Myocyte (in vitro differentiated cells): ENCODE data around the gene TRMT11. TPM values are rescaled to one million over a fixed set of nuclear protein-coding genes. Genes with fewer than 3 reads are reported as not detected.
"Not testable (repeated sequence)": the region's sequence is repeated elsewhere in the genome, so short reads cannot be mapped to it uniquely, and the experiment has no call there.

Experiments
- DNase-seq: peaks from one replicate; pipeline ENCODE4 v3.0.0-alpha.2; 2012; ENCODE audit warnings: low read depth
- total RNA-seq: library from RNA; depleted of rRNA; stranded (reverse); fragments of >200 nt; gene quantifications from 2 replicates; pipeline ENCODE4 v1.2.3, GENCODE V29; 2014

TRMT11 gene
- total RNA-seq, 1 donor from 2014 or later = 23.4 TPM

DNA sequence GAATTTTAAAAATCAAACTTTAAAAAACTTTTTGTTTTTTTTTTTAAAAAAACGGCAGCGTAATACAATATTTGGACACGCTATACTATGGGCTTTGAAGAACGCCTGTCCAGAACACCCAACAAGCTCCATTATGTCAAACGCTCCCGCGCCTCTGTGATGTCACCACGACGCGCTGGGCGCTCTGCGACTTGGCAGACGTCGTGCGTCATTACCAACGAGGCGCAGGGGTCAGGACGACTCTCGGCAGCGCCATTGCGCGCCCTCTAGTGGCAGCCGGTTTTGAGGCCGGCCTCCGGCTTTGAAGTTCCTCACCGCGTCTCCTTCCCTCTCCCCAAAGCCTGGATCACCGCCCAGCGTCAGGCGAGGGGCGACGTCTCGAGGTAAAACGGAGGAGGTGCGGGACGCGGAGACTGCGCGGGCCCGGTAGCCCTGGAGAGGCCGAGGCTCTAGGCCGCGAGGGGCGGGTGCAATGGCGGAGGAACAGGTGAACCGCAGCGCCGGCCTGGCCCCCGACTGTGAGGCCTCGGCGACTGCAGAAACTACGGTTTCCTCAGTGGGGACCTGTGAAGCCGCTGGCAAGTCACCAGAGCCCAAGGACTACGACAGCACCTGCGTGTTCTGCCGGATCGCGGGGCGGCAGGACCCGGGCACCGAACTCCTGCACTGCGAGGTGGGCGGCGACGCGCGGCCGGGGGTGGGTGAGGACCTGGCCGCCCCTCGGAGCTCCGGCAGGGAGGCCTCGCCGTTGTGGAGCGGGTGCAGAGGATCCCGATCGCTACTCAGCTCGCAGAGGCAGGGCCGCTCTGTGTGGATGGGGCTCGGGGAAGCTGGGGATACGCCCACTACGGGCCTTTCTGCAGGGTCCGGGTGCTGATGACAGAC lies 29.6 kb upstream of the TRMT11 start, which contains the start of gene HINT3:
TSS of gene HINT3 (plus strand) at position 265 of the 885 bp plus-strand sequence. CDS start at position 473, 208 bp downstream.
- DNase-seq = peak; percentile 97

DNA sequence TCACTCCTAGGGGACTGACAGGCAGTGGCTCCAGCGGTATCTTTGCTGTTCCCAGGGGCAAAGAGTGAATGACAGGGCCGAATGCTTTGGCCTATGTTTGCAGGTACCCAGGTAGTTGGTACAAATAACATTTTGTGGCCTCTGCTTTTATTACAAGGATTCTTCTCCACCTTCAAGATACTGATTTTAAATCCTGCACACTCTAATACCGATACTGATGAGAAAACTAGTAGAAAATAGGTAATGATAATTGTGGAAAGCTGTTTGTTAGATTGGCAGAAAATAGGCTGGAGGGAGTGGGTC lies 29.0 kb upstream of the TRMT11 start:
- no peak for DNase-seq

DNA sequence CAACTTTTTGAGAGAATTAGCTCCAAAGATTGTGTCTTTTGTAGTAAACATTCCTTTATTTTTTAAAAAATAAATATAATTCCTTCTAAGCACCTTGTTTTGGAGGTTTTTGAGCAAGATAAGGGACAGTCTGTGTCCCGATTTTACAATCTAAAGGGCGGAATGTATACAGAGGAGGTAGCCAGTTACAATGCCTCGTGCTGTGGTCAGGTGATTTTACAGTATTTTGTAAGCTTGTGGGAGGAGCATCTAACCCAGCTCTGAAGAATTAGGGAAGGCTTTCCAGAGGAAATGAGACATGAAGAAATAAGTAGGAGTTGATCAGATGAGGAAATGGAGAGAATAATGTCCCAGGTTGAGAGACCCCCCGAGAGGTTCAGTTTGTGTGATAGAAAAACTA lies 28.5 kb upstream of the TRMT11 start:
- DNase-seq = peak; percentile 25

DNA sequence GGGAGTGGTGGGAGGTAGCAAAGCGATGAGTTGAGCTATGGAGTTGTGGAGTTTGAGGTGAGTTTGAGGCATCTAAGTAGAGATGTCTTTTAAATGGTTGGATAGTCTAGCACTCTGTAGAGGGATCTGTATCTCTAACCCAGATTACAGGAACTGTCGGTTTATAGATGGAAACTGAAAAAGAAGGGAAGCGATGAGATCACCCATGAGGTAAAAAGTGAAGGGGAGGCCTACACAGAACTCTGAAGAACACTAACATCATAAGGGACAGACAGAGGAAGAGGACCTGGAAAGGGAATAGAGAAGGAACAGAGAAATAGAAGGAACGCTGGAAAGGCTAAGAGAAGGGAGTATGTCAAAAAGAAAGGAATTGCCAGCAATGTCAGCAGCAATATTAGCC lies 27.3 kb upstream of the TRMT11 start:
- no peak for DNase-seq

DNA sequence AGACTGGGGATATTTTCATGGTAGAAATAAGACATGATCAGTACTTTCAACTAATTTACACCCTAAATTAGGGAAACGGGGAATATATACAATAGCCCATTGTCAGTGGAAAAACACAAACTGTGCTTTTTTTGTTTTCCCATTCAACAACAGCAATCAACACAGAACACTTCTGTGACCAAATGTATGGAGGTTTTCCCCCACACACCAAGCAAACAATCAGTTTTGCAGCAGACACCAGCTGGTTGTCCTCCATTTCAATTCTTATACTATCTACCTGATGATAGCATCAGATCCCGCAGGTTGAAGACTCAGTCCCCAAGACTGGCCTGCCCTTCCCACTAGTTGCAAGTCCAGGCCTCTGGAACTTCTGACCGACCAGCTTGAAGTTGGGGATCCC lies 25.2 kb upstream of the TRMT11 start:
- no peak for DNase-seq

DNA sequence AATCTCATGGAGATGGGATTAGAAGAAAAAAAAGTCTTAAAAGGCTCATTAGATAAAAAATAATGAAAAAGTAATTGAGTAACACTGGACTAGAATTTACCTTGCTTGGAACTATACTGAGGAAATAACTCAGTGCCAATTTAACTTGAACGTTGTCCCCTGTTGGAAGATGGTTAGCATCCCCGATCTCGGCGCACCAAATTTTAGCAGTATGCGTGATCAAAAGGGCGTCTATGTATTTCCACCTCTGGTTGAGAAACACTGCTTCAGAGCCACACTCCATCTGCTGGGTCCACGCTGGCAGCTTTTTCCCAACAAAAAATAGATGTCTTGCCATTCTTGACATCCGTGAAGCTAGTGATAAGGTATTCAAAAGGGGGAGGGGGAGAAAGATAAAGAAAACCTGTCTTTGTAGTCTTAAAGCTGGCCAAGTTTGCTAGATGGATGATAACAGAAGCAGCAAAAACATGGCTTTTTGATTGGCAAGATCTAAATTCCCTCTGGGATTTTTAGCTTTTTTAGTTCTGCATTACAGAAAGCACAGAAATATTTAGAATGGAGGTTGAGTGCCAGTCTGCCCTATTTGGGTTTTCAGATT lies 23.3 kb upstream of the TRMT11 start:
- no peak for DNase-seq

DNA sequence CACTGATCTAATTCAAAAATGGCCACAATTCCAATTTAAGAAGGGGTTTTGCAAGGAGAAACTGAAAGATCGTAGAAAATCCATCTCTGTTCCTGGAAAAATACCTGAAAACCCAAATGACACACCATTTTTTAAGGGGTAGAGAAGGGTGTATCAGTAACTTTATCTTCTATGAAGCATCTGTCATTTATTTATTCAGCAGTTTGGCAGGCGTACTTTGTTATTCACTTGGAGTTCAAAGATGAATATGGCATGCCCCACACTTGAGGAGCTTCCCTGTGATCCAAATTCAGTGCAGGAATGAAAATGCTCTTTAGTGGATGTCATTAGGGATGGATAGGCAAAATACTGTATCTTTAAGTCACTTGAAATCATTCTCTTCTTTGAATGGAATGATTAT lies 22.5 kb upstream of the TRMT11 start:
- DNase-seq = no peak

DNA sequence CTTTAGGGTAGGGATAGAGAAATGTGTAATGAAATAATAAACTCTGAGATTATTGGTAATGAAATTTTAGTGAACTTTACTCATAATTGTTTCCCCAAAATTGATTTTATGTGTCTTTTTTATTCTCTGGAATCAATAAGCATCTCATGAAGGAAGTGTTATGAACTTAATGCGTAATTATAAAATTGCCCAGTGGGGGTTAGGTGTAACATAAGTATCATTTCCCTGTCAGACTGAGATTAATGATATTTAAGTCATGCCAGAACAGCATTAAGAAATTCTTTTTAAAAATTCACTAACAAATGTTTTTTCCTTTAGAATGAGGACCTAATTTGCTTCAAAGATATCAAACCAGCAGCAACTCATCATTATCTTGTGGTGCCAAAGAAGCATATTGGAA lies 19.8 kb upstream of the TRMT11 start:
- no peak for DNase-seq

DNA sequence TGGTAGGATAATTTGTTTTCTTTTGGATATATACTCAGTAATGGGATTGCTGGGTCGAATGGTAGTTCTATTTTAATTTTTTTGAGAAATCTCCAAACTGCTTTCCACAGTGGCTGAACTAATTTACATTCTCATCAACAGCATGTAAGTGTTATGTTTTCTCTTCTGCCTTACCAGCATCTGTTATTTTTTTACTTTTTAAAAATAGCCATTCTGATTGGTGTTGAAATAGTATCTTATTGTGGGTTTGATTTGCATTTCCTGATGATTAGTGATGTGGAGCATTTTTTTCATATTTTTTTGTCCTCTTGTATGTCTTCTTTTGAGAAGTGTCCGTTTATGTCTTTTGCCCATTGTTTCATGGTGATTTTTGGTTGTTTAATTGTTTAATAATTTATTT lies 17.8 kb upstream of the TRMT11 start:
- DNase-seq = no peak

DNA sequence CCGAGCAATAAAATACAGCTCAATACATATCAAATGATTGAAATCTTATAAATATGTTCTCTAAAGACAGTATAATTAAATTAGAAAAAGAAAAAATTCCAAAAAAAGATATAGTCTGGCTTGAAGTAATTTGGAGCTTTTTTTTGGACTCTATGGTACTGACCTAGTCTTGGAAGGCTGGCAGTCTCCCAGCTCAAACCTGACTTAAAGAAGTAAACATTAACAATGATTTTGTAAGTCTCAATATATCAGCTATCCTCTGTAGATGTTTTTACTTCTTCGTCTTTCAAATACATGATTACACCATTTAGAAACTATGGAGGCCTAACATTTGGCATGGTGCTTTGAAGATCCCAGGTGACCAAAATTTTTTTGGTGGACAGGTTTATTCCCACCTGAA lies 15.6 kb upstream of the TRMT11 start:
- DNase-seq = no peak

DNA sequence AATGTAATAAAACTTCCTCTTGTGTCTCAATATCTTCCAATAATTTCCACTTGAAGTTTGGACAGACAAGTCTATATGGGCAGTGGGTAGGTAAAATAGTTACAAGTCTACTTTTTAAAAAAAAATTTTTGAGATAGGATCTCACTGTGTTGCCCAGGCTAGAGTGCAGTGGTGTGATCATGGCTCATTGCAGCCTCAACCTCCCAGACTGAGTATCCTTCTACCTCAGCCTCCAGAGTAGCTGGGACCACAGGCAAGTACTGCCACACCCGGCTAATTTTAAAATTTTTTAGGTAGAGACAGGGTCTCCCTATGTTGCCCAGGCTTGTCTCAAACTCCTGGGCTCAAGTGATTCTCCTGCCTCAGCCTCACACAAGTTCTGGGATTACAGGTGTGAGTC lies 13.9 kb upstream of the TRMT11 start:
- DNase-seq = not testable (repeated sequence)

DNA sequence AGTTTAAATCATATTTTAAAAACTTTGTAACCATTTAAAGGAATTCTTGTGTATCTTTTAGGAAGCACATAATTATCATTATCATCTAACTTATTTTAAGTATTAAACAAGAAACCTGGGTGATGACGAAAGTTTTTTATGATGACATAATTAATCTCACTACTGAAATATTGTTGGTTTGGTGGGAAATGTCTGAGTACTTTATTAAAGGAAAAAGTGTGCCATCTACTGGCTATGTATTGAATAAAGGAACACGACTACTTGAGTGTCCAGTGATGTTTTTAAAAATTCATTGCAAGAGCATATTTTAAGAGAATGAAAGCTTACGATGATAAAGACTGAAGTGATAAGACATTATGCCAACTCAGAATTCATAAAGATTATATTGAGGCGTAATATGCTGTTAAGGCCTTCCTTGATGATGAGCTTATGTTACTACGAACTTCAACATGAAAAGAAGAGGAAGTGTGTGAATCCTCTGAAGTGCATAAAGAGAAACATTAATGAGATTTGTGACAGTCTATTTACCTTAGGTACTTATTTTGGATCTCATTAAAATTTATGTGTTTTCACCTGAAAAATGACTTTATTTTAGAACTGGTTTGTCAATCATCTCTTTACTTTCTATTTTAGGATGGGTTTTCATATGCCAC lies 12.0 kb upstream of the TRMT11 start:
- peak; percentile 69 for DNase-seq

DNA sequence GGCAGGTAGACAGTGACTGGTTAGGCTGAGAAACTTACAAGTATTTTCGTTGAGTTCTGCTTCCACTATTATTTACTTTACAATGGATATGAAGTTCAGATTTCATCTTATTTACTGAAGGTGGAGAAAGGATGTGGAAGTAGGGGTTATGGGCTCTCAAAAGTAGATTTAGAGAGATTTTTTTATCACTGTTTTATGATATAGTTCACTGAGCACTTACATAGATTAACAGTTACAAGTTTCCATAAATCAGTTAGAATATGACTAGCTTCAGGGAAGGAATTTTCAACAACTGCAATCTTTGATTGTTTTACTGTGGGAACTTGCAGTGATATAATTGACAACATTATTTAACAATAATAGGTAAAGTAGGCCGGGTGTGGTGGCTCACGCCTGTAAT lies 7.2 kb upstream of the TRMT11 start:
- DNase-seq = no peak

DNA sequence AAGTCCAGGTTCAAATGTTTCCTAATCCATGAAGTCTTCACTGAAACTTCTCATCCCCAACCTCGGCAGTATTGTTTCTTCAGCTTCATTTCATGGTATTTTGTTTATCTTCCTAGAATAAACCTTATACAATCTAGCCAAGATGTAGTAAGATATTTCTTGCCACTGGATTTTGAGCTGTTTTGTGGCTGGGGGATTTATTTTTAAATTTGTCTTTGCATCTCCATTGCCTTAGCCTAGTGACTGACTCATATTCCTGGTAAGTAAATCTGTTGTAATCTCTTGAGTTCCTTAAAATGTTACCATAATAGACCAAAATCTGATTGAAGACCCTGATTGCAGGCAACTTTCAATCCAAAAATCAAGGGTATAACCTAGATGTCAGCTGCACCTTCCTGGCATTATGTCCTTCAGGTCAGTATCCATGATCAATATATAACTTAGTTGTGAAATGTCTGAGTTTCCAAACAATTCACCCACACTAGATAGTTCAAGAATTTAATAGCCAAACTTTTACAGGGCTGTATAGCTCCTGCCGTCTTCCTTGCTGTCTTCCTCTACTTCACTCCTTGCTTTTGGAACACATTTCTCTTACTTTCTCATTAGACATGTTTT lies 4.7 kb upstream of the TRMT11 start:
- no peak for DNase-seq

DNA sequence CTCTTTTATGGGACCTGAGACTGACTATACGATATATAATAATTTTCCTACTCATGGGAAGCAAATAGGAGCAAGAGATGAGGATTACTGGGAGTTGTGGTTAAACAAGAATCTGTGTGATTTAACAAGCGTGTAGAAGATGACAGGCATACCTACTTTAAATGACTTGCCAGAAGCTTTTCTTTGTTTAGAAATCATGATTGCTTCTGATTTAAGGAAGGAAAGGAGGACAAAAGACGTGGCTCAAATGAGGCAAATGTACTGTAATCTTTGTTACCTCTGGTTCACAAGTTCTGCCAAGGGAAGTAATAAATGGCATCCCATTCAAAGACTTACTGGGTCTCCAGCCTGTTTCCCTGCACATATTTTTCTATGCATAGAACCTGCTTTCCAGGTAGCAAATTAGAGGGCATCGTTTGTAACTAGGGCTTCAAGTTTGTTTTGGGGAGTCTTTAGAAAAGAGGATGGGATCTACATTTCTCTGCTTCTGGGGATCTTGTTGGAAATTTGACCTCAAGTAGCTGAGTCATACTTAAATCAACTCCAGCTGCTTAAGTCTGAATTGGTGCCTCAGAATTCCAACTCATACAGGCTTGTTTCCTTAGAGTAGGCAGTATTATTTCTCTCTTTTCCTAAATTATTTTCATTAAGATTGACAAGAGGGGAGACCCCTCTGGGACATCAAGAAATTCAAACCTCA lies 2.9 kb upstream of the TRMT11 start:
- peak; percentile 65 for DNase-seq

DNA sequence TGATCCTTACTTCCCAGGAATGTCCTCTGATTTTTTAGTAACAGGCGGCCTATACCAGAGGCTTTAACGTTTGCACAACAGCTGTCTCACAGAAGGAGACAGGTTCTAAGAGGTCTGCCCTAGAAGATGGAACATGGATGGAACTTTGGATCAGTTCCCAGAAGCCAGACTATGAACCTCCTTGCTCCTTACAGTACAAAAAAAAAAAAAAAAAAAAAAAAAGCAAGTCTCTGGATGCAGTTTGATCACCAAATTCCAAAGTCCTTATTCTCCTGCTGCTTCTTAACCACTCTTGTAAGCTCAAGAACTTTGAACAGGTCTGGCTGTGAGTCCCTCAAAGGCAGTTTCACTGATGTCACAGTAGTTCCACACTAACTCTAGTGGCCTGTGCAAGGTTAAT lies 2.0 kb upstream of the TRMT11 start:
- peak; percentile 40 for DNase-seq

DNA sequence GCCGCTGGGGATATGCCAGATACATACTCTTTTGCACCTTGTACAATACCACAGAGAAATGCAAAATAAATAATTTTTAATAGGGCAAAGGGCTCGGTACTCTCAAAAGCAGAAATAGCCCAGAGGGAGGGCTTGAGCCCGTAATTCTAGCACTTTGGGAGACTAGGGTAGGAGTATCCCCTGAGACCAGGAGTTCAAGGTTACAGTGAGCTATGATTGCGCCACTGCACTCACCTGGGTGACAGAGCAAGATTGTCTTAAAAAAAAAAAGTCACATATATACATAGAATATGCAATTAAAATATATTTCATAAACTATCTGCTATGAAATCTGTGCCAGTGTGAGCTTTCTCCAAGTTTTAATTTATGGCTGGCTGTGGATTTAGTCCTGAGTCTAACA lies 818 bp upstream of the TRMT11 start:
- no peak for DNase-seq

DNA sequence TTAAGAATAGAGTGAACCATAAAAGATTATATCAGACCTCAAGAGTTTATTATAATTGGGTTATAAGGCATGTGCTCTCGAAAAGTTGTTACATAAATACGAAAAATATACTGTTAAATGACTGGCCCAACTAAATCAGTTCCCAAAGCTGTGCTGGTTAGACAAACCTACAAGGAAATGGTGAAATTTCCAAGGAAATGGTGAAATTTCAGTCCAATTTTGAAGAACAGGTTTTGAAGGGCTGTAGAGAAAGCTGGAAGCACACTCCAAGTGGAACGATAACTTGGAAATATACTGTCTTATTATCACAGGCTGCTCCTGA lies 400 bp upstream of the TRMT11 start:
- DNase-seq = no peak

DNA sequence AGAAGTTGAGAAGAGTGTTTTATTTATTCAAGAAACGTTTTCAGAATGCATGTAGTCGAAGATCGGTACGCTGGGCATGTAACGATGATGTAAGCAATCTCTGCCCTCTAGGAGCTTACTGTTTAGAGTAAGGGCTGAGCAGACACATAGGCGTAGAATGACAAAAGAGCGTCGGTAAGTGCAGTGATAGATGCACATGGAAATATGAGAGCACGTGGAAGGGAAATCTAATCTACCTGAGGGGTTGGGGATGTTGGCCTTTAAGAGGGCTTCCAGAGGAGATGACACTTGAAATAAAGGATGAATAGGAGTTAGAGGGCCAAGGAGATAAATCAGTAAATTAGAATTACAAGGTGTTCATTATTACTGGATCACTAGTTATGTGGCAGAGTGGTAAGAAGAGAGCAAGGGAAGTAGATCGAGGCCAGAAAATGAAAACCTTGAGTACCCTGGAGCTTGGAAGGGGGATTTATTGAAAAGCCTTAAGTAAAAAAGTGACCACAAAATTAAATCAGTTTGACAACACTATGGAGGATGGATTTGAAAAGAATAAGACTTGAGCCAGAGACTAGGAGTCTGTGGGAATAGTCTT lies 782 bp downstream of the TRMT11 start:
- no peak for DNase-seq

DNA sequence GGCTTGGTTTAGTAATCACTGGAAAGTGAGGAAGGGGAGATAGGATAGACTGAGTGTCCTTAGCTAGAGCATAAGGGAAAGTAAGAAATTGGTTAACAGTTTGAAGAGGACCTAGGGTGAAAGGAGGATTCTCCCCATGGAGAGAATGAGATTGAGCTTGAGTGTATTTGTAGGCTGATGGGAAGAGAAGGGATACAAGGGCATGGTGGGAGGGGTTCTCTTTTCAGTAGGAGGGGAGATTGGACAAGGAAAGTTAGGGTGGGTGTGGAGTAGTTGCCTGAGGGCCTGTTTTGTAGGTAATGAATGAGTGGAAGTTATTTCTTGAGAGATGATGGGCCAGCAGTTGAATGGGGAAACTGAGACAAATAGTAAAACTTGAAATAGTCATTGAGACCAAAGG lies 1.9 kb downstream of the TRMT11 start:
- DNase-seq = no peak

DNA sequence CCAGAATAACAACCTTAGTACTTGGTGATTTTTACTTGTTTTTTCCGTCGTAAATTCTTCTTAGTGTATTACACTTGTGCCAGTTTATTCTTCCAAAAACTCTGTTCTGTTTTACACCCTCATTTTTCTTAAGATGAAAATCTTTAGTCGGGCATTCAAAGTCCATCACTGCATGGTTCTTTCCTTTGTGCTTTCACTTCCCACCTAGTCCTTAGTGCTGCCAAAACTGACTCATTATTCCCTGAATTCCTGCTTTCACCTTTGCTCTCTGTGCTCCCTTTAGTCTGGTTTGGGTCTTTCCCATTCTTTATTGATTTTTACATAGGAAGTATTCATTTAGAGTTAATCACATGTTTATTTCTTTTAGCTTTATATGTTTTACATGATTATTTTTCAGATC lies 3.3 kb downstream of the TRMT11 start:
- DNase-seq = no peak
